A549 treated with ZK216348 at 1 μM for 4 hours (cell line): ENCODE measurements around the gene DPM3. TPM values are rescaled to one million over a fixed set of nuclear protein-coding genes. Genes with fewer than 3 reads are reported as not detected.

Experiments used
- total RNA-seq: library from RNA; stranded (reverse); fragments of 200-300 nt; extraction: Qiagen RNA extraction; gene quantifications from 5 replicates; pipeline ENCODE4 v1.2.3, GENCODE V29; 2022; ENCODE audit warnings: low read depth

DPM3 gene, protein sequence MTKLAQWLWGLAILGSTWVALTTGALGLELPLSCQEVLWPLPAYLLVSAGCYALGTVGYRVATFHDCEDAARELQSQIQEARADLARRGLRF
- 48.3 to 103 TPM (median 102 TPM) in 5 replicates for total RNA-seq

GRCh38 chr1:155139895-155140629 lies at the start of gene DPM3:
Gene DPM3, minus strand, starts transcription at chr1:155140531. Its CDS starts 291 bp downstream, at chr1:155140240.

DNA sequence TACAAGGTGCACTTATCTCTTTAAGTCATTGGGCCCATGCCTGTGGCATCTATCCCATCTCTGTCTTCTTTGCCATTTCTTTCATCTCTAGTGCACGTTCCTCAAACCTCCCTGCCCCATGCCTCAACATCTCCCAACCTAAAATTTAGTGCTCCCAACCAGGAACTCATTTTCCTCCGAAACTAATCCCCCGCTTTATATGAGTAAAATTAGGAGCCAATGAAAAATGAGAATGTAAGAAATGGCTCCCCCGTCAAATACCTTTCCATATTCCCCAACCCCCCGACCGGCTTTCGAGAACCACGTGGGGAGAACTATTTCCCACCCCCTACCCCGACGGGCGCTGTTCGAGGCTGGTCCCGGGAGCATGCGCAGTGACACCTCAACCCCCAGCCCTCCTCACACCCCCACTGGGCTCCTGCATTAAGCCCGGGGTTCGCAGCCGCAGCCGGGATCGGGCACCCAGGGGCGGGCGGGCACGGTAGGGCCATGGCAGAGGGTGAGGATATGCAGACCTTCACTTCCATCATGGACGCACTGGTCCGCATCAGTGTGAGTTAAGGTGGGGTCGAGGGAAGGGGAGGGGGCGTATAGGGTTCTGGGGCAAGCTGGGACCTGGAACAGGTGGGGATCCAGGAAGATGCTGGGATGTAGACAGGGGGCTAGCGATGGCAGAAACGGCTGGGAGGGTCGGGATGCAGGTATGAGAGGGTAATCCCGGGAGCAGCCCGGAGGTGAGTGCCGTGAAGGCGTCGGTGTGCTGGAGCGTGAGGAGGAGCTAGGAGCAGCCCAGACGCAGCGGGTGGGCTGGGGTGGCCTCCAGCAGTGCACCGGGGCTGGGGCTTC lies 33.4 kb upstream of the DPM3 start, which contains the start of gene TRIM46:
Gene TRIM46, plus strand, starts transcription at position 372 of the 846 bp plus-strand sequence. Its CDS starts 118 bp downstream, at position 490.

DNA sequence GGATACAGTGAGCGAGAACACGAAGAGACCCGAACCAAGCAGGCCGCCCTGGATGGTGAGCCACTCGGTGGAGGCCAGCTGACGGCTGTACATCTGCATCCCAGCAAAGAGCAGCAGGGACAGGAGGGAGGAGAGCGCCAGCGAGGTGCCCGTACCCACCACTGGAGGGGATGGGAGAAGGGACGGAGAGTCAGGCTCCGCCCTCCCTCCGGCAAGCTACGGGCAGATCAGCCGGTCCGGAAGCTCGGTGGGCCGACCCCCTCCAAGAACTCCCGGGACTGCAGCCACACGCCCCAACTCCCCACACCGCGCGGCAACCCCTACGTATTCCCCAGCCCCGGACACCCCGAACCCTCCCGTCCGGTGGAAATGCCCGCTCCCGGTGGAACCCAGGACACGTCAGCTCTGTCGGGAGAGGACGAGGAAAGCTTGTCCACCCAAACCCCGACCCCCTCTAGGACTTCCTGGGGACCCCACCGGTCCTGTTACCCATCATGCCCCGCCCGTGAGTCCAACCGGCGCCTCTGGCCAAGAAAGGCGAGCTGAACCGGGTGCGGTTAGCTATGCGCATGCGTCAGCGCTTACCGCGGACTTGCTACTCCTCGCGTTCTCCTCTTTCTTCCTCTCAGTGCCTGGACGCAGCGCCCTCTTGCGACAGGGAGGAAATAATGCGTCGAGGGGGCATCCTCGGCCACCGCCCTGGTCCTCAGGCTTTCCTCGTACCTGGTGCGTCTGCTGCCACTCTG lies 32.6 kb upstream of the DPM3 start, which contains the start of gene KRTCAP2:
Gene KRTCAP2, minus strand, starts transcription at position 573 of the 746 bp plus-strand sequence. Its CDS starts 80 bp downstream, at position 493.

GRCh38 chr1:155135415-155136028 lies 4.8 kb downstream of the DPM3 start, which contains the start of gene SLC50A1:
Gene SLC50A1, plus strand, starts transcription at chr1:155135852. Its CDS starts 60 bp downstream, at chr1:155135912.

GRCh38 chr1:155127105-155127966 lies 13.0 kb downstream of the DPM3 start, which contains the start of gene EFNA1:
Gene EFNA1, plus strand, starts transcription at chr1:155127876. Its CDS starts 102 bp downstream, at chr1:155127978.

Other genes starting within 250 kb of the DPM3 start
- 35.1 to 45.6 TPM (median 42.4 TPM) in 5 replicates for gene PMVK, start 203.8 kb downstream of the DPM3 start, total RNA-seq
- 9.6 to 16.8 TPM (median 14.3 TPM) in 5 replicates for gene PBXIP1, start 184.4 kb downstream of the DPM3 start, total RNA-seq
- gene PYGO2, start 178.7 kb downstream of the DPM3 start, total RNA-seq, result 17.3 to 25.2 TPM (median 22.8 TPM) in 5 replicates
- gene SHC1, start 169.8 kb downstream of the DPM3 start, total RNA-seq, result 127 to 198 TPM (median 190 TPM) in 5 replicates
- 315 to 374 TPM (median 341 TPM) in 5 replicates for gene CKS1B, start 165.8 kb downstream of the DPM3 start, total RNA-seq
- gene FLAD1, start 157.2 kb downstream of the DPM3 start, total RNA-seq, result 32.7 to 48.4 TPM (median 44.8 TPM) in 5 replicates
- not detected in 5 replicates for gene LENEP, start 146.9 kb downstream of the DPM3 start, total RNA-seq
- 23.6 to 45.7 TPM (median 42.3 TPM) in 5 replicates for gene ZBTB7B, start 137.7 kb downstream of the DPM3 start, total RNA-seq
- 0.47 to 0.72 TPM (median 0.64 TPM) in 4 of 5 replicates, not detected in the other for gene DCST2, start 106.8 kb downstream of the DPM3 start, total RNA-seq
- not detected in 5 replicates for gene DCST1, start 106.7 kb downstream of the DPM3 start, total RNA-seq
- 43.4 to 105 TPM (median 89.4 TPM) in 5 replicates for gene ADAM15, start 89.2 kb downstream of the DPM3 start, total RNA-seq
- 7.5 to 11.6 TPM (median 10.4 TPM) in 5 replicates for gene EFNA4, start 76.8 kb downstream of the DPM3 start, total RNA-seq
- gene EFNA3, start 61.7 kb downstream of the DPM3 start, total RNA-seq, result 5.0 to 6.2 TPM (median 5.8 TPM) in 5 replicates
- gene EFNA1, start 12.7 kb downstream of the DPM3 start, total RNA-seq, result 25.9 to 37.5 TPM (median 31.4 TPM) in 5 replicates
- gene SLC50A1, start 4.7 kb downstream of the DPM3 start, total RNA-seq, result 30.3 to 36.9 TPM (median 34.9 TPM) in 5 replicates
- 165 to 271 TPM (median 248 TPM) in 5 replicates for gene KRTCAP2, start 32.8 kb upstream of the DPM3 start, total RNA-seq
- gene TRIM46, start 33.3 kb upstream of the DPM3 start, total RNA-seq, result 1.0 to 3.1 TPM (median 1.8 TPM) in 5 replicates
- gene THBS3, start 67.4 kb upstream of the DPM3 start, total RNA-seq, result 6.7 to 10.8 TPM (median 9.2 TPM) in 5 replicates
- gene MTX1, start 68.2 kb upstream of the DPM3 start, total RNA-seq, result 53.5 to 74.7 TPM (median 69.1 TPM) in 5 replicates
- 20.0 to 40.0 TPM (median 36.8 TPM) in 5 replicates for gene ENTREP3, start 115.0 kb upstream of the DPM3 start, total RNA-seq
- 79.1 to 127 TPM (median 126 TPM) in 5 replicates for gene SCAMP3, start 121.8 kb upstream of the DPM3 start, total RNA-seq
- gene CLK2, start 133.0 kb upstream of the DPM3 start, total RNA-seq, result 20.3 to 31.8 TPM (median 29.7 TPM) in 5 replicates
- gene HCN3, start 136.9 kb upstream of the DPM3 start, total RNA-seq, result 2.0 to 6.6 TPM (median 5.5 TPM) in 5 replicates
- gene PKLR, start 160.9 kb upstream of the DPM3 start, total RNA-seq, result 0.07 TPM in 1 of 5 replicates, not detected in the others
- gene FDPS, start 168.3 kb upstream of the DPM3 start, total RNA-seq, result 159 to 192 TPM (median 173 TPM) in 5 replicates
- gene RUSC1, start 180.4 kb upstream of the DPM3 start, total RNA-seq, result 31.4 to 61.5 TPM (median 56.9 TPM) in 5 replicates